Activated T-helper 1 cell treated with anti-CD3 and anti-CD28 coated beads, Interleukin-12 subunit alpha, Interleukin-12 subunit beta, Interleukin-2, Interleukin-4 antibody, amounts not matched to agents 30 ng/mL and 10 ng/mL and 1 ng/mL, durations not matched to agents 14 hours and 24 hours and 36 hours (primary cell): ENCODE data around the gene TMEM41A. TPM values are rescaled to one million over a fixed set of nuclear protein-coding genes. Genes with fewer than 3 reads are reported as not detected.

Experiments
- DNase-seq: peaks from one replicate; pipeline ENCODE4 v3.0.0; 2021; ENCODE audit warnings: low spot score
- H3K27ac Mint-ChIP-seq: one replicate; pipeline ENCODE4 v1.8.0; 2021; ENCODE audit warnings: mild to moderate bottlenecking, mixed read lengths
- H3K27me3 Mint-ChIP-seq: one replicate; pipeline ENCODE4 v1.8.0; 2022; ENCODE audit warnings: mild to moderate bottlenecking, moderate library complexity, mixed read lengths; ENCODE audit not compliant: insufficient read depth
- H3K36me3 Mint-ChIP-seq: one replicate; pipeline ENCODE4 v1.8.0; 2021; ENCODE audit warnings: low read depth, mixed read lengths
- H3K4me1 Mint-ChIP-seq: one replicate; pipeline ENCODE4 v1.8.0; 2021; ENCODE audit warnings: low read depth, mixed read lengths
- H3K4me3 Mint-ChIP-seq: one replicate; pipeline ENCODE4 v1.8.0; 2021; ENCODE audit warnings: mild to moderate bottlenecking, moderate library complexity, mixed read lengths
- H3K9me3 Mint-ChIP-seq: one replicate; pipeline ENCODE4 v1.8.0; 2021; ENCODE audit warnings: mixed read lengths
- intact Hi-C: fragments of 100-400 bp; cut with micrococcal nuclease; formaldehyde crosslinking; loops from one replicate; pipeline ENCODE4 v1.15.1; 2024
- total RNA-seq: library from RNA; stranded (reverse); gene quantifications from 2 replicates; pipeline ENCODE4 v1.2.3, GENCODE V29; 2022

The TMEM41A gene
- total RNA-seq, 1 donor from 2014 or later = 24.6 TPM

- Mint-ChIP-seq H3K9me3 (no peaks in the 10 kb centered on the region), H3K4me3 (no peak overlapping the region), H3K27me3 (peaks cover 12% of the 10 kb centered on the region), H3K36me3 (no peaks in the 10 kb centered on the region), H3K27ac (no peak overlapping the region), H3K4me1 (no peaks in the 10 kb centered on the region)
- DNase-seq = no peak
- intact Hi-C loops = no loop called here
Observed at GRCh38 chr3:185517387-185518130, 18.7 kb upstream of the TMEM41A start.

DNA sequence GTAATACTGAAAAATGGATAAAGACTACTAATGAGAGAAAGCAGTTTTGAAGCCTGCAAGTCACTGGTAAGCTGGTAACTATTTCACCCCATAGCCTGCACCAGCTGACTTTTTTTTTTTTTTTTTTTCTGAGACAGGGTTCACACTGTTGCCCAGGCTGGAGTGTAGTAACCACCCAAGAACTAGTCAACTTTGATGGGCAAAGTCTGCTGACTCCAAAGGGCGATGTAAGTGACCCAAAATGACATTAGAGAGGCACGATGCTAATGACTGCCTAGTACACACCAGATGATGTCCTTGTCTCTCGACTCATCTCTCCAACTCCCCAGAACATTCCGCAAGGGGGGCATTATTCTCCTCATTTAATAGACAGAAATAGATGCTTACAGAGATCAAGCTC lies 12.9 kb upstream of the TMEM41A start:
- no peaks in the 10 kb centered on the region for H3K9me3 Mint-ChIP-seq
- H3K27me3 Mint-ChIP-seq = peaks cover 11% of the 10 kb centered on the region
- no peaks in the 10 kb centered on the region for H3K36me3 Mint-ChIP-seq
- no peaks in the 10 kb centered on the region for H3K4me1 Mint-ChIP-seq
- intact Hi-C loops = no loop called here
- no peak overlapping the region for H3K27ac Mint-ChIP-seq
- H3K4me3 Mint-ChIP-seq = no peak overlapping the region
- no peak for DNase-seq

- no peak overlapping the region for H3K4me3 Mint-ChIP-seq
- peaks cover 6% of the 10 kb centered on the region for H3K27me3 Mint-ChIP-seq
- no peaks in the 10 kb centered on the region for H3K9me3 Mint-ChIP-seq
- H3K4me1 Mint-ChIP-seq = no peaks in the 10 kb centered on the region
- H3K27ac Mint-ChIP-seq = no peak overlapping the region
- H3K36me3 Mint-ChIP-seq = no peaks in the 10 kb centered on the region
- DNase-seq = no peak
- intact Hi-C loops = no loop called here
Observed at GRCh38 chr3:185508335-185508991, 9.6 kb upstream of the TMEM41A start.

DNA sequence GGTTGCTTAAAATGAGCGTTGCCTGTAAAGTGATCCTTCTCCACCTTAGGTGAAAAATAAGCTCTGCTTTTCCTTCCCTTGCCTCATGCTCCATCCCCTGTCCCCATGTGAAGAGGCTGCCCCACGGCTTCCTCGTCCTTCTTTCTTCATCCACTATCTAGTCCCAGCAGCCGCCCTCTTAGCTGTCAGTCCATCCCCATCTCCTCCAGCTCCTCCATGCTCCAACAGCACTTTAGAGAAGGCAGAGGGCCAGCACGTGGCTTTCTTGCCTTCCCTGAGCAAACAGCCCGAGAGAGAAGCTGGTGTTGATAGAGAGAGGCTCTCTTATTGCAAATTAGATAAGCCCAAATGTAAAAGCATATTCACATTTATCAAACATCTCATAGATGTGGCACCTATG lies 9.0 kb upstream of the TMEM41A start:
- H3K4me1 Mint-ChIP-seq = no peaks in the 10 kb centered on the region
- H3K4me3 Mint-ChIP-seq = no peak overlapping the region
- H3K9me3 Mint-ChIP-seq = no peaks in the 10 kb centered on the region
- peaks cover 6% of the 10 kb centered on the region for H3K27me3 Mint-ChIP-seq
- H3K36me3 Mint-ChIP-seq = no peaks in the 10 kb centered on the region
- DNase-seq = no peak
- intact Hi-C loops = no loop called here
- no peak overlapping the region for H3K27ac Mint-ChIP-seq

DNA sequence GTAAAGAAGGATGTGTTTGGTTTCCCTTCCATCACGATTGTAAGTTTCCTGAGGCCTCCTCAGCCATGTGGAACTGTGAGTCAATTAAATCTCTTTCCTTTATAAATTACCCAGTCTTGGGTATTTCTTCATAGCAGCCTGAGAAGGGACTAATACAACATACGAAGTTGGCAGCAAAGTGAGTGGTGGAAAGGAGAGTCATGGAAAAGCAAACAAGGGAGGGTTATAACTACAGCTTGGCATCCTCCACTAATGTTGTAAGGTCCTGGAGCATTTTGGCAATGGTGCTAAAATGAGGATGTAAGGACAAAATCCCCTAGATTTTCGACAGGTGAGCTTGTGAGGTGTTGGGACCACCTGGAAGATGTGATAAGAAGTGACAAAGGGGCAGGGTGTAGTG lies 5.8 kb upstream of the TMEM41A start:
- H3K4me3 Mint-ChIP-seq = no peak overlapping the region
- intact Hi-C loops = no loop called here
- peaks cover 2% of the 10 kb centered on the region for H3K4me1 Mint-ChIP-seq

GRCh38 chr3:185503521-185503920 lies 4.7 kb upstream of the TMEM41A start:
- Mint-ChIP-seq H3K27ac (no peak overlapping the region), H3K4me3 (no peak overlapping the region), H3K27me3 (peaks cover 12% of the 10 kb centered on the region), H3K9me3 (no peaks in the 10 kb centered on the region), H3K4me1 (peaks cover 9% of the 10 kb centered on the region), H3K36me3 (no peaks in the 10 kb centered on the region)
- intact Hi-C loops = no loop called here
- no peak for DNase-seq

More for the DNA sequence above, 5.8 kb upstream of the TMEM41A start:
- Mint-ChIP-seq H3K27ac (no peak overlapping the region), H3K9me3 (no peaks in the 10 kb centered on the region), H3K27me3 (peaks cover 12% of the 10 kb centered on the region), H3K36me3 (no peaks in the 10 kb centered on the region)
- DNase-seq = no peak

GRCh38 chr3:185502987-185503386 lies 4.2 kb upstream of the TMEM41A start:
- H3K36me3 Mint-ChIP-seq = no peaks in the 10 kb centered on the region
- H3K9me3 Mint-ChIP-seq = no peaks in the 10 kb centered on the region
- no peak overlapping the region for H3K4me3 Mint-ChIP-seq
- intact Hi-C loops = no loop called here
- no peak overlapping the region for H3K27ac Mint-ChIP-seq
- peaks cover 12% of the 10 kb centered on the region for H3K27me3 Mint-ChIP-seq
- H3K4me1 Mint-ChIP-seq = peaks cover 9% of the 10 kb centered on the region
- DNase-seq = no peak

- Mint-ChIP-seq H3K4me3 (no peak overlapping the region), H3K27me3 (no peaks in the 10 kb centered on the region), H3K4me1 (peaks cover 8% of the 10 kb centered on the region), H3K27ac (no peak overlapping the region), H3K36me3 (peaks cover 39% of the 10 kb centered on the region), H3K9me3 (no peaks in the 10 kb centered on the region)
- intact Hi-C loops = no loop called here
- no peak for DNase-seq
Observed at GRCh38 chr3:185490241-185490640, 8.6 kb downstream of the TMEM41A start.

GRCh38 chr3:185489462-185489861 lies 9.4 kb downstream of the TMEM41A start:
- Mint-ChIP-seq H3K27ac (no peak overlapping the region), H3K9me3 (no peaks in the 10 kb centered on the region), H3K4me3 (no peak overlapping the region), H3K4me1 (peaks cover 8% of the 10 kb centered on the region), H3K27me3 (no peaks in the 10 kb centered on the region), H3K36me3 (peaks cover 36% of the 10 kb centered on the region)
- DNase-seq = no peak
- intact Hi-C loops = no loop called here

- intact Hi-C loops = no loop called here
- H3K36me3 Mint-ChIP-seq = peaks cover 30% of the 10 kb centered on the region
- no peak overlapping the region for H3K27ac Mint-ChIP-seq
- no peak for DNase-seq
- H3K4me3 Mint-ChIP-seq = no peak overlapping the region
- no peaks in the 10 kb centered on the region for H3K27me3 Mint-ChIP-seq
- no peaks in the 10 kb centered on the region for H3K9me3 Mint-ChIP-seq
- H3K4me1 Mint-ChIP-seq = peaks cover 8% of the 10 kb centered on the region
Observed at GRCh38 chr3:185488465-185488864, 10.4 kb downstream of the TMEM41A start.

- Mint-ChIP-seq H3K36me3 (peaks cover 42% of the 10 kb centered on the region), H3K27me3 (no peaks in the 10 kb centered on the region), H3K9me3 (peaks cover 4% of the 10 kb centered on the region), H3K27ac (no peak overlapping the region), H3K4me3 (no peak overlapping the region), H3K4me1 (peaks cover 9% of the 10 kb centered on the region)
- intact Hi-C loops = no loop called here
- no peak for DNase-seq
Observed at GRCh38 chr3:185486394-185486793, 12.4 kb downstream of the TMEM41A start.

DNA sequence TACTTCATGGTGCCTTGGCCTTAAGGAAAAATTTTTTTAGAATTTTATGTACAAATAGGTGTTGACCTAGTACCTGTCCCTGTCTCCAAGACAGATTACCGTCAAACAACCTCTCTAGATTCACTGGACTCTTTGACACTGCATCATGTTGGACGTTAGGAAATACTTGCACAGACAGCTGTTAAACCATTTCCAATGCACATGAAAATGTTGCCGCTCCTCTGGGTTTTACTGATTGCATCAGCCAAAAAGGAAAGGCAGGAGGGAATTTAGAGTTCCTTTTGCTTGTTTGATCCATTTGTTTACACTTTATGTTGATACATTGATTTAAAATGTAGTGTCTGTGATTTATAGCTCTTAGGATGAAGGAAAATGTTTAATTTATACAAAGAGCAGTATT lies 14.5 kb downstream of the TMEM41A start:
- Mint-ChIP-seq H3K9me3 (peaks cover 12% of the 10 kb centered on the region), H3K27ac (no peak overlapping the region), H3K36me3 (peaks cover 39% of the 10 kb centered on the region), H3K4me3 (no peak overlapping the region), H3K27me3 (no peaks in the 10 kb centered on the region), H3K4me1 (peaks cover 9% of the 10 kb centered on the region)
- no peak for DNase-seq
- intact Hi-C loops = no loop called here

DNA sequence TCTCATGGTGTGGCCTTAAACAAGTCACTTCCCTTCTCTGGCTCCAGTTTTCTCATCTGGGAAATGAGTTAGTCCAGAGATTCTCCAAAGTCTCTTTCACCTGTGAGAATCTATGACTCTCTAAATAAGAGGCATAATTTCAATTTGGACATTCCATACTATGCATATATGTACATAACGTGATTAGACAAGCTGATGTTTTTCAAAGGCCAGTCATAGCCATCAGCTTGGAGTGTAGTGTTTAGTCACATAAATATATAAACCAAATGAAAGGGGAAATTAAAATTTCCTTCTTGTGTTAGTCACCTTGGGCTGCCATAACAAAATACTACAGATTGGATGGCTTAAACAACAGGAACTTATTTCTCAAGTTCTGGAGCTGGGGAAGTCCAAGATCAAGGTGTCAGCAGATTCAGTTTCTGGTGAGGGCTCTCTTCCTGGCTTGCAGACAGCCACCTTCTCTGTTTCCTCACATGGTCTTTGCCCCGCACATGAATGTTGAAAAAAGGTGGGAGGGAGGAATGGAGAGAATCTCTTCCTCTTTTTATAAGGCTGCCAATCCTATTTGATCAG lies 19.4 kb downstream of the TMEM41A start:
- intact Hi-C loops = no loop called here
- peaks cover 31% of the 10 kb centered on the region for H3K36me3 Mint-ChIP-seq

More for the DNA sequence above, 19.4 kb downstream of the TMEM41A start:
- Mint-ChIP-seq H3K27ac (no peak overlapping the region), H3K4me3 (no peak overlapping the region), H3K4me1 (peaks cover 9% of the 10 kb centered on the region), H3K27me3 (no peaks in the 10 kb centered on the region), H3K9me3 (peaks cover 12% of the 10 kb centered on the region)
- DNase-seq = no peak
